Endodermal cell (in vitro differentiated cells): Measurements from ENCODE around the gene ANKMY1. TPM values are rescaled to one million over a fixed set of nuclear protein-coding genes. Genes with fewer than 3 reads are reported as not detected.

Experiments
- DNase-seq: peaks from one replicate; pipeline ENCODE4 v3.0.0-alpha.2; 2017
- H3K27ac ChIP-seq: 2 replicates; pipeline ENCODE4 v1.5.1; 2013; ENCODE audit warnings: mild to moderate bottlenecking, low read depth, low read length, moderate library complexity
- H3K27me3 ChIP-seq: 2 replicates; pipeline ENCODE4 v1.6.1; 2013; ENCODE audit warnings: mild to moderate bottlenecking, low read length, moderate library complexity; ENCODE audit not compliant: insufficient read depth, control insufficient read depth, poor library complexity, severe bottlenecking
- H3K36me3 ChIP-seq: 2 replicates; pipeline ENCODE4 v1.7.0; 2013; ENCODE audit warnings: mild to moderate bottlenecking, low read length, moderate library complexity; ENCODE audit not compliant: control insufficient read depth, insufficient read depth
- H3K4me1 ChIP-seq: one replicate; pipeline ENCODE4 v1.7.0; 2013; ENCODE audit warnings: low read length; ENCODE audit not compliant: control insufficient read depth, insufficient read depth
- H3K4me3 ChIP-seq: 2 replicates; pipeline ENCODE4 v1.5.1; 2013; ENCODE audit warnings: mild to moderate bottlenecking, low read length, moderate library complexity
- H3K9ac ChIP-seq: 2 replicates; pipeline ENCODE4 v1.6.1; 2013; ENCODE audit warnings: mild to moderate bottlenecking, low read length, moderate library complexity; ENCODE audit not compliant: poor library complexity, severe bottlenecking; ENCODE audit errors: extremely low read depth
- H3K9me3 ChIP-seq: 2 replicates; pipeline ENCODE4 v1.6.1; 2013; ENCODE audit warnings: mild to moderate bottlenecking, low read length, moderate library complexity; ENCODE audit not compliant: control insufficient read depth
- H3K27ac Mint-ChIP-seq: 2 replicates; pipeline ENCODE4 v1.8.0; 2020; ENCODE audit warnings: mixed read lengths
- H3K27me3 Mint-ChIP-seq: 2 replicates; pipeline ENCODE4 v1.8.0; 2021; ENCODE audit warnings: mild to moderate bottlenecking, mixed read lengths; ENCODE audit not compliant: insufficient read depth
- H3K36me3 Mint-ChIP-seq: 2 replicates; pipeline ENCODE4 v1.8.0; 2020; ENCODE audit warnings: low read depth, mixed read lengths
- H3K4me1 Mint-ChIP-seq: 2 replicates; pipeline ENCODE4 v1.8.0; 2020; ENCODE audit warnings: mixed read lengths
- H3K4me3 Mint-ChIP-seq: 2 replicates; pipeline ENCODE4 v1.8.0; 2020; ENCODE audit warnings: mild to moderate bottlenecking, moderate library complexity, mixed read lengths
- H3K9me3 Mint-ChIP-seq: 2 replicates; pipeline ENCODE4 v1.8.0; 2020; ENCODE audit warnings: mild to moderate bottlenecking, mixed read lengths
- WGBS, 2 experiments: methylation state at CpG; one replicate each; pipeline versions ENCODE4 v1.1.5 to v1.1.7; 2013; ENCODE audit warnings: missing lambda C conversion rate in 2 of 2, mixed read lengths in 1 of 2; ENCODE audit not compliant: insufficient coverage in 1 of 2, insufficient read length in 1 of 2; 5-methylcytosine and 5-hydroxymethylcytosine counted together
- total RNA-seq, 2 donors: library from RNA; stranded (reverse); fragmentation: NEBNext Ultra II Directional in 1 of 2; extraction: Animal tissue kit (Norgen Biotek cat#: 25700) in 1 of 2; gene quantifications; 2 replicates in 1 of 2; 3 replicates in 1 of 2; pipeline ENCODE4 v1.2.1, GENCODE V29; 2021
- TF ChIP-seq, protein P1 (sequence below): fragments of 200-600 bp; sonication (generic); conservative IDR thresholded peaks from 2 replicates; pipeline ENCODE4 v1.5.0; 2021; ENCODE audit warnings: antibody characterized with exemption, mild to moderate bottlenecking

ANKMY1 gene
- total RNA-seq, 2 donors from 2014 or later: 7.4 to 13.3 TPM

DNA sequence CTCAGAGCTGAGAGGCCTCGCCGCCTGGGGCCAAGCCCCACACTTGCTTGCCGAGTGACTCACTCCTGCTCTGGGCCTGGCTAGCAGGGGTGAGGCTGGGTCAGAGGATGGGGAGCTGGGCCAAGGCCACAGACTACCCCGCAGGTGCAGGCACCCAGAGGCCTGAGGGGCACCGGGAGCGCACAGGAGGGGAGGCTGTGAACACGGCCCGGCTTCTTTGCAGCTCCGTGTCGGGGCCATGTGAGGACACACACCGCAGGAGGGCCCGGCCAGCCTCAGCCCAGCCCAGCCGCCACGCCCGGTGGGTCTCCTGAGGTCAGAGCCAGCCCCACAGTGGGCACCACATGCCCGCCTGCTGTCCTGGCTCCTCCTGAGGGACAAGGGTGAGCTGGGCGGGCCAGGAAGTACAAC, 113.9 kb downstream of the ANKMY1 start:
- Mint-ChIP-seq H3K4me3 (no peak overlapping the region), H3K27ac (no peak overlapping the region), H3K27me3 (peaks cover under 1% of the 10 kb centered on the region), H3K4me1 (no peaks in the 10 kb centered on the region), H3K9me3 (no peaks in the 10 kb centered on the region), H3K36me3 (peaks cover 4% of the 10 kb centered on the region)
- no peak for DNase-seq
- Histone ChIP-seq H3K4me1 (no peaks in the 10 kb centered on the region), H3K36me3 (no peaks in the 10 kb centered on the region), H3K9me3 (no peaks in the 10 kb centered on the region), H3K27ac (no peak overlapping the region), H3K27me3 (no peaks in the 10 kb centered on the region), H3K9ac (no peak overlapping the region), H3K4me3 (no peak overlapping the region)
- WGBS, 2 experiments: 91 to 94% methylated on average over 11 to 17 of the region's 17 CpGs
- TF ChIP-seq, protein P1, sequence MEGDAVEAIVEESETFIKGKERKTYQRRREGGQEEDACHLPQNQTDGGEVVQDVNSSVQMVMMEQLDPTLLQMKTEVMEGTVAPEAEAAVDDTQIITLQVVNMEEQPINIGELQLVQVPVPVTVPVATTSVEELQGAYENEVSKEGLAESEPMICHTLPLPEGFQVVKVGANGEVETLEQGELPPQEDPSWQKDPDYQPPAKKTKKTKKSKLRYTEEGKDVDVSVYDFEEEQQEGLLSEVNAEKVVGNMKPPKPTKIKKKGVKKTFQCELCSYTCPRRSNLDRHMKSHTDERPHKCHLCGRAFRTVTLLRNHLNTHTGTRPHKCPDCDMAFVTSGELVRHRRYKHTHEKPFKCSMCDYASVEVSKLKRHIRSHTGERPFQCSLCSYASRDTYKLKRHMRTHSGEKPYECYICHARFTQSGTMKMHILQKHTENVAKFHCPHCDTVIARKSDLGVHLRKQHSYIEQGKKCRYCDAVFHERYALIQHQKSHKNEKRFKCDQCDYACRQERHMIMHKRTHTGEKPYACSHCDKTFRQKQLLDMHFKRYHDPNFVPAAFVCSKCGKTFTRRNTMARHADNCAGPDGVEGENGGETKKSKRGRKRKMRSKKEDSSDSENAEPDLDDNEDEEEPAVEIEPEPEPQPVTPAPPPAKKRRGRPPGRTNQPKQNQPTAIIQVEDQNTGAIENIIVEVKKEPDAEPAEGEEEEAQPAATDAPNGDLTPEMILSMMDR: no peak

DNA sequence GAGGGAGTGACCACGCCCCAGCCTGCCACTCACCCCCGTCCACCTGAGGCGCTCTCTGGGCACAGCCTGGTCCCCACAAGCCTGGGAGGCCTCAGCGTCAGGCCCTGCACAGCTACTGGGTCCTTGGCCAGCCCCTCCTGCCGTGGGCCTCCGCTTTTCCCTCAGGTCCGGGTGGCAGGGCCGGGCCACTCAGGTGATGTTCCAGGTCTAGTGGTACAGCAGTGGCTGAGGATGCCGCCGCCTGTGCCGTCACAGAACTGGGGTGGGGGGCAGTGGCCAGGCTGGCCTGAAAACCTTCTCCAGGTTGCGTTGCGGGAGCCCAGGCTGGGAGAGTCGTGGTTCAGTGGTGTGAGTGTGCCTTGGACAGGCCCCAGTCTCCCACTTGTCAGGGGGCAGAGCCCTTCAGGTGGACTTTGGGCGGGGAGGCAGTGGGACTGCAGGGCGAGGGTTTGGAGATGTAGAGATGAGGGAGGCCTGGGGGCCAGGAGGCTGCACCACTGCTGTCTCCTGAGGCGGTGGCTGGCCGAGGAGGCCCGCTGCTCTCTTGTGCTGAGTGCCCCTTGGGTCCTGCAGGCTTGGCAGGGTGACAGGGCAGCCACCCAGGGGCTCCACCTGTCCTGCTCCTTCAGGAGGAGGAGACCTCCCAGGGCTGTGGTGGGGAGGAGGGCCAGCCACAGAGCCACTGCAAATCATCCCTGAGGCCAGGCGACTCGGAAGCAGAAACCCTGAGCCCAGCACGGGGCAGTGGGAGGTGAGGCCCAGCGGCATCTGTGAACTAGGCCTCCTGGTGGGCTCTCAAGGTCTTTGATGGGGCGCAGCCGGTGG, 114.7 kb downstream of the ANKMY1 start:
- H3K36me3 ChIP-seq: no peaks in the 10 kb centered on the region
- H3K27me3 ChIP-seq: no peaks in the 10 kb centered on the region
- DNase-seq: no peak
- Mint-ChIP-seq H3K4me3 (no peak overlapping the region), H3K36me3 (peaks cover 5% of the 10 kb centered on the region), H3K27ac (no peak overlapping the region), H3K27me3 (peaks cover 1% of the 10 kb centered on the region), H3K9me3 (no peaks in the 10 kb centered on the region), H3K4me1 (no peaks in the 10 kb centered on the region)
- no peak overlapping the region for H3K9ac ChIP-seq
- 89 to 93% methylated on average over 15 to 25 of the region's 25 CpGs for WGBS, 2 experiments
- no peak overlapping the region for H3K27ac ChIP-seq
- no peaks in the 10 kb centered on the region for H3K4me1 ChIP-seq
- no peaks in the 10 kb centered on the region for H3K9me3 ChIP-seq
- TF ChIP-seq, protein P1: no peak
- H3K4me3 ChIP-seq: no peak overlapping the region

DNA sequence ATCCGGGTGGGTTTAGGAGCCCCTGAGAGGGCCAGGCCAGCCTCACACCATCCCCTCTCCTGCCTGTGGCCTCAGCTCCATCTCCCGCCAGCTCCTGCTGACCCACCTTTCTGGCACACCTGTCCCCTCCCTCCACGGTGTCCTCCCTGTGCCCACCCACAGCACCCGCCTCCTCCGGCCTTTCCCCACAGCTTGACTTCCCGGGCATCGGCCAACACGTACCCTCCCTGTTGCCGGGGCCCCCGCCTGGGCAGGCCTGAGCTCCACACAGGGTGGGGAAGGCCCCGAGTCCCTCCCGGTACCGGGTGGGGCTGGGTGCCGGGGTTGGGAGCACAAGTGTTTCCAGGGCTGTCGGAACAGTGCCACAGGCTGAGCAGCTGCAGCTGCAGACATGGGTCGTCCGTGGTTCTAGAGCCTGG, 115.8 kb downstream of the ANKMY1 start:
- no peak overlapping the region for H3K27ac ChIP-seq
- peaks cover 11% of the 10 kb centered on the region for H3K27me3 ChIP-seq
- no peaks in the 10 kb centered on the region for H3K9me3 ChIP-seq
- Mint-ChIP-seq H3K4me1 (no peaks in the 10 kb centered on the region), H3K27ac (no peak overlapping the region), H3K4me3 (no peak overlapping the region), H3K9me3 (no peaks in the 10 kb centered on the region), H3K27me3 (peaks cover 12% of the 10 kb centered on the region), H3K36me3 (peaks cover 5% of the 10 kb centered on the region)
- 93 to 96% methylated on average over 16 to 17 of the region's 17 CpGs for WGBS, 2 experiments
- DNase-seq: no peak
- TF ChIP-seq, protein P1: no peak
- no peak overlapping the region for H3K9ac ChIP-seq
- no peaks in the 10 kb centered on the region for H3K36me3 ChIP-seq
- H3K4me1 ChIP-seq: no peaks in the 10 kb centered on the region
- H3K4me3 ChIP-seq: no peak overlapping the region
